ACC112 (cell line): ENCODE data around the gene FAM219A.

Experiments
- H2AFZ ChIP-seq: fragments of 200-600 bp; sonication (generic); one replicate; pipeline ENCODE4 v1.6.0; 2017; ENCODE audit warnings: antibody characterized with exemption, low read length; ENCODE audit not compliant: unreplicated experiment
- H3K27ac ChIP-seq: fragments of 200-600 bp; sonication (generic); 2 replicates; pipeline ENCODE4 v1.5.1; 2014; ENCODE audit warnings: low read depth, mild to moderate bottlenecking, antibody characterized with exemption, low read length, moderate library complexity
- H3K27me3 ChIP-seq: fragments of 200-600 bp; sonication (generic); 2 replicates; pipeline ENCODE4 v1.6.1; 2014; ENCODE audit warnings: mild to moderate bottlenecking, antibody characterized with exemption, low read length, moderate library complexity, mixed read lengths; ENCODE audit not compliant: insufficient read depth
- H3K36me3 ChIP-seq: fragments of 200-600 bp; sonication (generic); 2 replicates; pipeline ENCODE4 v1.6.1; 2016; ENCODE audit warnings: mild to moderate bottlenecking, antibody characterized with exemption, low read length, moderate library complexity, mixed read lengths; ENCODE audit not compliant: insufficient read depth
- H3K4me1 ChIP-seq: fragments of 200-600 bp; sonication (generic); one replicate; pipeline ENCODE4 v1.6.1; 2016; ENCODE audit warnings: low read length, mixed read lengths; ENCODE audit not compliant: insufficient read depth, unreplicated experiment, control insufficient read depth
- H3K4me3 ChIP-seq: fragments of 200-600 bp; sonication (generic); 2 replicates; pipeline ENCODE4 v1.5.1; 2014; ENCODE audit warnings: mild to moderate bottlenecking, low read depth, low read length
- H3K79me2 ChIP-seq: fragments of 200-600 bp; sonication (generic); one replicate; pipeline ENCODE4 v1.6.0; 2016; ENCODE audit warnings: low read length; ENCODE audit not compliant: control insufficient read depth, unreplicated experiment, insufficient read depth

Gene FAM219A

DNA sequence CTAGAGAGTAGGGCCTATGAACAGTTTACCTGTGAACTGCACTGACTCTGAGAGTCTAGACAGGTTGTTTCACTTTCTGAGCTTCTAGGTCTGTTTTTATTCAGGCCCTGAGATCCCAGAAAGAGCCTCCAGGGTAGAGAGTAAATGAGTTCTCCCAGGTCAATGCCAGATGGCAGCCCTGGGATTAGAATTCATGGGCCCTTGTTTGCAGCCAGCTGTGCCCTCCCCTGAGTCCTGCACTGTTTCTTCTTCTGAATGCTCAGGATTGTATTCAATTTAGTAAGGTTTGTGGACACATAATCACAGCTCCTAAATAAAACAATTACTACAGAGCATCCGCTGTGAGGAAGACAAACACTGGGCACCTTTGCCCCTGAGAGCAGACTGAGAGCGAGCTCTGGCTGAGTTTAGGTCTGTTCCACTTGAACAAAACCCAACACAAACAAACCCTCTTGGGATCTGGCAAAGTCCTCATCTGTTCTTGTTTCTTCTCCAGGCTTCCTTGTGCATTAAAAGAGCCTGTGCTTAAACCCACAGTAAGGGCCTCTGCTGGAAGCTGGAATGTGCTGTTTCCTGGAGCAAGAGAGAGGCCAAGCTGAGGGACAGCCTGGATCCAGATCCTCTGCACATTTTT is 29.9 kb downstream of the FAM219A start:
- no peaks in the 10 kb centered on the region for H3K36me3 ChIP-seq
- H3K4me3 ChIP-seq: no peak overlapping the region
- H3K79me2 ChIP-seq: peaks cover 6% of the 10 kb centered on the region
- no peak overlapping the region for H2AFZ ChIP-seq
- H3K4me1 ChIP-seq: no peaks in the 10 kb centered on the region
- no peaks in the 10 kb centered on the region for H3K27me3 ChIP-seq
- H3K27ac ChIP-seq: no peak overlapping the region

DNA sequence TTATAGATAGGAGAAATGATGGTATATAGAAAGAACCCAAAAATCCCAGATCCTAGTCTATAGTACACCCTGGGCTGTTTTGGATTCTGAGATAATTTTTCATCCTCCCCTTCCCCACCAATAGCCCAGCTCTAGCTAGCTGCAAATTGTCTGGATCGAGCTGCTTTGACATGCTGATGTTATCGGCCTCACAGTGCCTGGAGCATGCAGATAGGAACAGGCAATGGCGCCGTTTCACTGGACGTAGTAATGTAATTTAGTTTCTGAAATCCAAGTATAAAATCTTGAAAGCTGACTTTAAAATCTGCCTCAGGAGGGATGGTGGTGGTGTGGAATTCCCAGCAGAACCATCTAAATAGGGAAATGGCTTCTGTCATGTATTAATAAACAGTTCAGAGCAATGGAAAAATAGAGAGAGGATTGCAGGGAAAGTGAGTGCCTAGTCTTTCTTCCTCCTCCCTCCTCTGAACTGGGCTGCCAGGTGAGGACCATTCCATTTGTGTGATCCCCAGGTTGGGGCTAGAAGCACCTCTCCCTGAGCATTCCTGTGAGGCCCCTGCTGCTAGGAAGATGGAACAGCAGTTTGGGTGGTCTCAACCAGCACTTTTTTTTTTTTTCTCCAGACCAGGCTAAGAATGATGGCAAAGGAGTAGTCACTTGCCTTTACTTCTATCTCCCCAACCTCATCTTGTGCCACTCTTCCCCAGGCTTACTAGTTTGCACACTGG is 31.9 kb downstream of the FAM219A start:
- no peak overlapping the region for H3K27ac ChIP-seq
- peaks cover 6% of the 10 kb centered on the region for H3K79me2 ChIP-seq
- H3K4me3 ChIP-seq: no peak overlapping the region
- no peak overlapping the region for H2AFZ ChIP-seq
- H3K4me1 ChIP-seq: no peaks in the 10 kb centered on the region
- H3K36me3 ChIP-seq: no peaks in the 10 kb centered on the region
- no peaks in the 10 kb centered on the region for H3K27me3 ChIP-seq

DNA sequence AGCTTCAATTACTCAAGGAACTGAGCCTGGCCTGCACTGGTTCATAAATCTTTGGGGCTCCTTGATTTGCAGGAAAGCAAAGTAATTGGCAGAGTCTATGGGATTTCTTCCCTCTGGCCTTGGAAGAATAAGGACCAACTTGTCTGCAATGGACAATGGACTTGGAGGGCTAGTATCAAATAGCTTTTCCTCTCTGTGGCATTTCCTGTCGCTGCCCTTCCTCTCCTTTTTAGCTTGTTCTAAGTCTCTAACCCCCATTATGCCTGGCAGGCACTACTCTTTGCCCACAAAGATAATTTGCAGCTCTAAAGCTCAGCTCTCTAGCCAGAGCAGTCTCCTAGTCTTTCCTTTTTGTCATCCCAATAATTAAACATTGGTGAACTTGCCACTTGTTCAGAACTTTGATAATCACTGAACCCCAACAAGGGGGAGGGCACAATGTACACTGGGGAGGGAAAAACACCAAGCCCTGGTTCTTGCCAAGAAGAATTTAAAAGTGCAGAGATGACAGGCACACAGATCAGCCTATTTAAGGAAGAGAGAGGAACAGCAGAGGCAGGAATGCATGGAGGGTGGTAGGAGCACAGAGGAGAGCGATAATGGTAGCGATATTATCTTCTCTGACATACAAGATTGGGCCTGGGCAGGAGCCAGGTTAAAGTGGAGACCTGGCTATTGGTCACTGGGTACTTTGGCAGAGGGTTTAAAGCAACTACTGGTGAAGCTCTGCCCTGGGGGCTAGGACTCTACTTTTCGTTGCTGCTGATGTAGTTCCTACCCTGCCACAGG is 38.5 kb downstream of the FAM219A start:
- H3K4me1 ChIP-seq: no peaks in the 10 kb centered on the region
- H2AFZ ChIP-seq: no peak overlapping the region
- H3K27me3 ChIP-seq: no peaks in the 10 kb centered on the region
- H3K79me2 ChIP-seq: no peaks in the 10 kb centered on the region
- no peak overlapping the region for H3K4me3 ChIP-seq
- no peak overlapping the region for H3K27ac ChIP-seq
- no peaks in the 10 kb centered on the region for H3K36me3 ChIP-seq

DNA sequence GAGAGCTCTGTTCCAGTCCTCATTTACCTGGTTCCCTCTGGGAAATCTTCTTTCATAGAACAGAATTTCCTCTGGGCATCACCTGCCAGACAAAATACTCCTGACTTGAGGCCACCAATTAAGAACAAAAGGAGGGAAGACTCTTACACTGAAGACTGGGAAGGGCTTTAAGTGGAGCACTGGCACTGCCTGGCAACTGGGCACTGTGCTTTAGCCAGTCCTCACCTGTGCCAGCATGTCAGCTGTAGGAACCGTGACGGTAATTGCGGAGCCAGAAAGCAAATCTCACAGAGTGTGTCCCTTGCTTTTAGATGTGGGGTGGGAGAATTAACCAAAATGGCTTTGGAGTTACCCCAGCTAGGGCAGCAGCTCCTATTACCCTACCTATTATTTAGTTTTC is 40.6 kb downstream of the FAM219A start:
- no peaks in the 10 kb centered on the region for H3K36me3 ChIP-seq
- no peak overlapping the region for H2AFZ ChIP-seq
- no peaks in the 10 kb centered on the region for H3K4me1 ChIP-seq
- H3K27ac ChIP-seq: no peak overlapping the region
- H3K27me3 ChIP-seq: no peaks in the 10 kb centered on the region
- H3K79me2 ChIP-seq: no peaks in the 10 kb centered on the region
- no peak overlapping the region for H3K4me3 ChIP-seq

DNA sequence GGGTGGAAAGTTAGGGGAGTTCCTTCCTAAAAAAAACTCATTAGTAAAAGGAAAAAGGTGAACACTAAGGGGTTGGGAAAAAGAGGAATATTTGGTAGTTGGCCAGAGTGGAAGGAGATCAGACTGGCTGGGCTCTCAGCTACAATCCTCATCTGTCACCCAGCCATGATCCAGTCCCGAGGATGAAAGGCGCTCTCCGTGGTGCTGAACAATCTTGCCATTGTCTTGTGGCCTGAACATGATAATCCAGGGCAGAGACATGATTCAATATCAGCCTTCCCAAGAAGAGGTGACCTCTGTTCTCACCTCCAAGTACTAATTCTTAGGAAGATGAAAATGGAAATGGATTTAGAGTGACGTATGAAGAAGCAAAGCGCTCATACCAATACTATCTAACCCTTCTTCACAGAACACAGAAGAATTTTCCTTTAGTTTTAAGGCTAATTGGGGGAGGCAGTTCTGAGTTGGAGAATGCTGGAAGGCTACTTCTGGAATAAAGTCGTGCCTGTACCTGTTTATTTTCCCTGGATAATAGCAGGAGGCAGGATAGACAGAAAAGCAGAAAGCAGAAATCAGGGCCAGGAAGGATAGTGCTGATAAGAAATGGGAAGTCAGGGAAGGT is 45.0 kb downstream of the FAM219A start:
- Histone ChIP-seq H3K4me1 (no peaks in the 10 kb centered on the region), H2AFZ (no peak overlapping the region), H3K79me2 (no peaks in the 10 kb centered on the region), H3K27me3 (no peaks in the 10 kb centered on the region), H3K27ac (no peak overlapping the region), H3K4me3 (no peak overlapping the region), H3K36me3 (no peaks in the 10 kb centered on the region)

DNA sequence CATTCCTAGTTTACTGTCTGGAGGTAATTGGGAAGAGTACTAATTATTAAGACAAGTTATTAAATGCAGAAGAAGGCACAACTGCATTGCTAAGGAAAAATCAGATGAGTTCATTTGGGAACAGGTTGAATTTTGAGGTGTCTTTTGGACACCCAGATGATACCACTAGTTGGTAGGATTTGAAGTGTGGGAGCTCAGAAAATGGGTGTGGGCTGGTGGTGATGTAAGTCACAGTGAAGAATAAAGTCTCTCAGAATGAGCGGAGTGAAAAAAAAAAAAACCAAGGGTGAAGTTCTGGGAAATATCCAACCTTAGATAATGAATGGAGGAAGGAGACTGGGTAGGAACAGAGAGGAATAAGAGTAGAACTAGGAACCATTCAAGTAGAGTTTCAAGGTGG is 46.0 kb downstream of the FAM219A start:
- no peaks in the 10 kb centered on the region for H3K27me3 ChIP-seq
- H3K4me1 ChIP-seq: no peaks in the 10 kb centered on the region
- H2AFZ ChIP-seq: no peak overlapping the region
- H3K4me3 ChIP-seq: no peak overlapping the region
- H3K27ac ChIP-seq: no peak overlapping the region
- H3K79me2 ChIP-seq: no peaks in the 10 kb centered on the region
- no peaks in the 10 kb centered on the region for H3K36me3 ChIP-seq

DNA sequence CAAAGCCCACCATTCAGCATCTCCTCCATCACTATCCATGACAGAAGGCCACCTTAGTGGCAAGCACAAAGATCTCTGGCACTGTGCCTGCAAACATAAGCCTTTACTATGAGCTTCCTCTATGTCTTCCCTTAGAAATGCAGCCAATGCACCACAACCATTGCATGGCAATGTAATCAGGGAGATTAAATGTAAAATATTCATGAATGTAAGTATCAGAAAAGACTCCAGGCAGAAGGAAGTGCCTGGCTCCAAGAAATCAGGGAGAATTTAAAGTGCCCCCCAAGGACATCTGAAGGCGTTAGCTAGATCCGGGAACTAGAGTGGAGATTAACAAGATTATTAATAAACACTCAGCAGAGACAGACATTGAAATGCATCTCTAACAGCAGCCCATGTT is 49.2 kb downstream of the FAM219A start:
- H3K4me1 ChIP-seq: no peaks in the 10 kb centered on the region
- no peak overlapping the region for H2AFZ ChIP-seq
- no peak overlapping the region for H3K27ac ChIP-seq
- no peaks in the 10 kb centered on the region for H3K27me3 ChIP-seq
- no peaks in the 10 kb centered on the region for H3K79me2 ChIP-seq
- no peaks in the 10 kb centered on the region for H3K36me3 ChIP-seq
- no peak overlapping the region for H3K4me3 ChIP-seq

DNA sequence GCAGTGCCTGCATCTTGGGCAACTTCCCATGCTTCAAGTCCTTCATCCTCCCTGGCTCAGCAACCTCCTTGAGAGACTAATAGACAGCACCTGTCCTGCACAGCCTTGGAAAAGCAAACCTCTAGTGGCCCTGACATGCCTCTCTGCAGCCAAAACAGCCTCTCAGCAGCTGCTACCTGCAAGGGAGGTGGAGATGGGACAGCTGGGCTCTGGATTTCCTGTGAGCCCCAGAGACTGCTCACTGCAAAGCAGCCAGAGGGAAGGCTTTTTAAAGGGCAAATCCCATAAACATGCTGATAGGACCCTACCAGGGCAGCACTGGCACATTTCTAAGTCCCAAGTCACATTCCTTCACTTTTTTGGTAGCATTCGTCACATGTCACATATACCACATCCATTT is 50.2 kb downstream of the FAM219A start:
- Histone ChIP-seq H3K27ac (no peak overlapping the region), H3K36me3 (no peaks in the 10 kb centered on the region), H3K27me3 (no peaks in the 10 kb centered on the region), H3K4me1 (no peaks in the 10 kb centered on the region), H3K4me3 (no peak overlapping the region), H3K79me2 (no peaks in the 10 kb centered on the region), H2AFZ (no peak overlapping the region)

DNA sequence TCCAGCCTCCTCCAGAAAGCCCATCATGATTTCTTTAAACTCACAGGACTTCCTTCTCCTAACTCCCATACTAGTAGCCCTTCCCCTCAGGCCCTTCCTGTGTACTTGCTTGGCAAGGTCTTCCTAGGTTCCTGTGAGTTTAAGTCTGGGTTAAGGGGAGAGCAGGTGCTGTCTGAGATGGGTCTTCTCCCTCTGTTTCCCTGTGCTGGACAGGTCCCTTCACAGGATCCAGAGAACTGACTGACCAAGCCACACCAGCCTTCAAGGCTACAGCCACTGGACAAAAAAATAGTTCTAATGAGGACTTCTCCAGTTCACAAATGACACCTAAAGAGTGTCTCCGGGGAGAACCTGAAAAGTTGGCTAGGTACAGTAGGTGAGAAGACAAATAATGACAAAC is 52.2 kb downstream of the FAM219A start:
- no peaks in the 10 kb centered on the region for H3K27me3 ChIP-seq
- 0 out of 2 replicates have a peak, but pooled peaks cover 5% of the 10 kb centered on the region for H3K36me3 ChIP-seq
- H2AFZ ChIP-seq: no peak overlapping the region
- no peak overlapping the region for H3K27ac ChIP-seq
- no peaks in the 10 kb centered on the region for H3K79me2 ChIP-seq
- no peaks in the 10 kb centered on the region for H3K4me1 ChIP-seq
- H3K4me3 ChIP-seq: no peak overlapping the region

DNA sequence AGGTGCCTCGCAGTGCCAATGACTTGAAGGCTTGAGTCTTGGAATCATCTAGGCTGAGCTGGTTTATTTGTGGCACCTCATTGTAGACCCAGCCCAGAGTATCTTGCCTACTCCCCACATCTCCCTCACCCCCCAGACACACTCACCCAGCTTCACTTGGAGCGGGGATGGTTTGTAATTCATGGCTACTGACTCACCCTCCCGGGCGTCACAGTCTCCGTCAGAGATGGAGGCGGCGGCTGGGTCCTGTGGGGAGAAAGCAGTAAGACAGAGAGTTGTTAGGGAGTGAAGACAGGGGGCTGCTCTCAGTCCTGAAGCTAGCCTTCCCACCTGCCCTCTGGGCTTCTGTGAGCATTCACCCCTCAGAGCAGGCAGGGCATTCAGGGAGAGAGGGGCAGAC is 52.7 kb downstream of the FAM219A start:
- H3K4me1 ChIP-seq: no peaks in the 10 kb centered on the region
- no peaks in the 10 kb centered on the region for H3K27me3 ChIP-seq
- H3K79me2 ChIP-seq: no peaks in the 10 kb centered on the region
- no peak overlapping the region for H3K27ac ChIP-seq
- H3K4me3 ChIP-seq: no peak overlapping the region
- 0 out of 2 replicates have a peak, but pooled peaks cover 5% of the 10 kb centered on the region for H3K36me3 ChIP-seq
- H2AFZ ChIP-seq: no peak overlapping the region
